IMR-90 (cell line): Measurements from ENCODE around the gene PLBD2. TPM values are rescaled to one million over a fixed set of nuclear protein-coding genes. Genes with fewer than 3 reads are reported as not detected.

ENCODE experiments used
- ATAC-seq: fragments of 200-7000 bp; cut with Tn5 transposase; 2 replicates; pipeline ENCODE4 v1.9.1; 2020; ENCODE audit warnings: low read depth, mild to moderate bottlenecking, moderate library complexity
- BruUV-seq: library from RNA; stranded (reverse); fragments of 400-500 nt; replicated peaks from 2 replicates; lab custom pipeline; 2021; lab: Mats Ljungman, UMichigan
- CTCF ChIA-PET: fragments of 300-600 bp; formaldehyde crosslinking; extraction: SDS; loops from one replicate; lab custom pipeline; 2021; ENCODE audit warnings: antibody characterized with exemption; lab: Yijun Ruan, JAX
- POLR2A ChIA-PET: fragments of 300-600 bp; sonication (Branson Sonifier 250); formaldehyde crosslinking; loops from one replicate; lab custom pipeline; 2022; ENCODE audit warnings: antibody characterized with exemption; ENCODE audit not compliant: unreplicated experiment; lab: Charles Lee
- DNase-seq: peaks from one replicate; pipeline ENCODE4 v3.0.0; 2013
- H2AFZ ChIP-seq: replicated peaks from 2 replicates; pipeline ENCODE3; 2013; ENCODE audit warnings: low read length, mild to moderate bottlenecking; ENCODE audit not compliant: poor library complexity
- H2AK5ac ChIP-seq: 2 replicates; pipeline ENCODE4 v1.6.1; 2013; ENCODE audit warnings: low read depth, low read length, inconsistent platforms
- H2AK9ac ChIP-seq: replicated peaks from 2 replicates; pipeline ENCODE3; 2013; ENCODE audit warnings: mild to moderate bottlenecking, low read depth, low read length, moderate library complexity; ENCODE audit not compliant: poor library complexity
- H2BK120ac ChIP-seq: 2 replicates; pipeline ENCODE4 v1.6.1; 2013; ENCODE audit warnings: low read depth, low read length, inconsistent platforms
- H2BK15ac ChIP-seq: 3 replicates; pipeline ENCODE4 v1.6.1; 2013; ENCODE audit warnings: low read depth, low read length, inconsistent platforms
- H2BK20ac ChIP-seq: 2 replicates; pipeline ENCODE4 v1.6.1; 2013; ENCODE audit warnings: low read depth, mild to moderate bottlenecking, inconsistent platforms, low read length, moderate library complexity
- H2BK5ac ChIP-seq: 2 replicates; pipeline ENCODE4 v1.6.1; 2013; ENCODE audit warnings: mild to moderate bottlenecking, low read depth, low read length, inconsistent platforms; ENCODE audit not compliant: poor library complexity, severe bottlenecking
- H3K14ac ChIP-seq: replicated peaks from 2 replicates; pipeline ENCODE4 v1.6.1; 2013; ENCODE audit warnings: low read depth, low read length, inconsistent platforms
- H3K18ac ChIP-seq: 2 replicates; pipeline ENCODE4 v1.6.1; 2013; ENCODE audit warnings: low read depth, low read length, control low read depth
- H3K23ac ChIP-seq: 2 replicates; pipeline ENCODE4 v1.6.1; 2013; ENCODE audit warnings: low read depth, low read length, inconsistent platforms
- H3K27ac ChIP-seq: 2 replicates; pipeline ENCODE4 v1.5.1; 2013; ENCODE audit warnings: mild to moderate bottlenecking, control low read depth, low read length; ENCODE audit not compliant: insufficient read depth
- H3K27me3 ChIP-seq: 2 replicates; pipeline ENCODE4 v1.6.1; 2013; ENCODE audit warnings: low read length; ENCODE audit not compliant: control insufficient read depth, insufficient read depth
- H3K36me3 ChIP-seq: 2 replicates; pipeline ENCODE4 v1.6.1; 2013; ENCODE audit warnings: low read length, mixed read lengths; ENCODE audit not compliant: control insufficient read depth, insufficient read depth
- H3K4ac ChIP-seq: 2 replicates; pipeline ENCODE4 v1.6.1; 2013; ENCODE audit warnings: low read depth, low read length, inconsistent platforms
- H3K4me1 ChIP-seq: 2 replicates; pipeline ENCODE4 v1.6.1; 2013; ENCODE audit warnings: low read length, mixed read lengths; ENCODE audit not compliant: control insufficient read depth, insufficient read depth
- H3K4me2 ChIP-seq: 2 replicates; pipeline ENCODE4 v1.6.1; 2013; ENCODE audit warnings: low read depth, mild to moderate bottlenecking, control low read depth, low read length, moderate library complexity
- H3K4me3 ChIP-seq: 2 replicates; pipeline ENCODE4 v1.5.1; 2013; ENCODE audit warnings: low read depth, mild to moderate bottlenecking, control low read depth, low read length, moderate library complexity; ENCODE audit not compliant: insufficient read depth
- H3K56ac ChIP-seq: 2 replicates; pipeline ENCODE4 v1.6.1; 2013; ENCODE audit warnings: low read length, inconsistent platforms; ENCODE audit not compliant: insufficient read depth; ENCODE audit errors: extremely low read depth
- H3K79me1 ChIP-seq, 2 experiments: 2 replicates each; pipeline ENCODE4 v1.6.1; 2013; ENCODE audit warnings: low read length in 2 of 2, inconsistent platforms in 1 of 2, low read depth in 1 of 2
- H3K9ac ChIP-seq: 2 replicates; pipeline ENCODE4 v1.6.1; 2013; ENCODE audit warnings: low read depth, low read length, control low read depth
- H3K9me1 ChIP-seq: 2 replicates; pipeline ENCODE4 v1.6.1; 2013; ENCODE audit warnings: low read length, inconsistent platforms; ENCODE audit not compliant: insufficient read depth
- H3K9me3 ChIP-seq: 2 replicates; pipeline ENCODE4 v1.6.1; 2013; ENCODE audit warnings: low read length; ENCODE audit not compliant: control insufficient read depth, insufficient read depth
- H4K20me1 ChIP-seq: 2 replicates; pipeline ENCODE4 v1.6.1; 2013; ENCODE audit warnings: low read length, inconsistent platforms; ENCODE audit not compliant: insufficient read depth
- H4K5ac ChIP-seq: 2 replicates; pipeline ENCODE4 v1.6.1; 2013; ENCODE audit warnings: mild to moderate bottlenecking, low read depth, low read length, control low read depth
- H4K8ac ChIP-seq, 2 experiments: 2 replicates each; pipeline ENCODE4 v1.6.1; 2013; ENCODE audit warnings: low read depth in 2 of 2, low read length in 2 of 2, control low read depth in 1 of 2, inconsistent platforms in 1 of 2
- H4K91ac ChIP-seq: 2 replicates; pipeline ENCODE4 v1.6.1; 2013; ENCODE audit warnings: low read depth, low read length, inconsistent platforms; ENCODE audit not compliant: insufficient read depth
- CEBPB ChIP-seq: IDR thresholded peaks from 2 replicates; pipeline ENCODE4 v1.6.1; 2012; ENCODE audit warnings: low read depth, low read length, improper control_type of control experiment
- CTCF ChIP-seq: conservative IDR thresholded peaks from 2 replicates; pipeline ENCODE4 v1.5.1; 2012; ENCODE audit warnings: mild to moderate bottlenecking, low read depth, low read length, improper control_type of control experiment
- FOS ChIP-seq: fragments of 150-350 bp; IDR thresholded peaks from 2 replicates; pipeline ENCODE4 v1.6.1; 2016; ENCODE audit warnings: low read depth, low read length
- SMC3 ChIP-seq: fragments of 150-350 bp; IDR thresholded peaks from 2 replicates; pipeline ENCODE4 v1.6.1; 2016; ENCODE audit warnings: low read depth, mild to moderate bottlenecking, antibody characterized with exemption, low read length, moderate library complexity
- USF2 ChIP-seq: fragments of 150-350 bp; IDR thresholded peaks from 2 replicates; pipeline ENCODE4 v1.6.1; 2017; ENCODE audit warnings: mild to moderate bottlenecking, antibody characterized with exemption, low read length, low read depth
- WGBS, 2 experiments: methylation state at CpG; one replicate each; pipeline versions ENCODE4 v1.1.5 to v1.1.7; 2013; ENCODE audit warnings: missing lambda C conversion rate in 2 of 2; ENCODE audit not compliant: insufficient read length in 1 of 2; ENCODE audit errors: extremely low coverage in 2 of 2; 5-methylcytosine and 5-hydroxymethylcytosine counted together
- dilution Hi-C: fragments of 300-500 bp; cut with HindIII; formaldehyde crosslinking; loops from one replicate; pipeline ENCODE4 v1.14.3; 2018; ENCODE audit warnings: low sequenced_read_pairs; ENCODE audit not compliant: unreplicated experiment
- in situ Hi-C: fragments of 300-500 bp; cut with MboI; formaldehyde crosslinking; loops from 3 replicates; pipeline ENCODE4 v1.14.3; 2019; ENCODE audit warnings: low sequenced_read_pairs, inconsistent platforms, mixed read lengths
- intact Hi-C: fragments of 100-400 bp; cut with micrococcal nuclease; formaldehyde crosslinking; loops from 2 replicates; pipeline ENCODE4 v1.10.0; 2022
- polyA plus RNA-seq, 3 experiments: library from polyadenylated mRNA; depleted of rRNA; stranded (reverse); fragments of >200 nt; gene quantifications; 2 replicates each; pipeline ENCODE4 v1.2.3, GENCODE V29; 2012; ENCODE audit warnings: low replicate concordance in 1 of 3
- total RNA-seq: library from RNA; depleted of rRNA; stranded (reverse); fragments of >200 nt; gene quantifications from 2 replicates; pipeline ENCODE4 v1.2.3, GENCODE V29; 2012

PLBD2 gene
- total and polyA plus RNA-seq, 2 of the 4 experiments (the other 2 are of a cell fraction): 7.3 to 44.5 TPM

- TF ChIP-seq SMC3 (no peak), USF2 (peak; percentile 94), FOS (no peak)
These were observed at the start of gene PLBD2 (continued) for GRCh38 chr12:113358381-113359132.

GRCh38 chr12:113310489-113310888, 47.9 kb upstream of the PLBD2 start:
- POLR2A ChIA-PET: no interaction called here
- Histone ChIP-seq H3K27me3 (no peaks in the 10 kb centered on the region), H2AFZ (no peak overlapping the region), H3K9me3 (no peaks in the 10 kb centered on the region), H3K4me1 (peaks cover 2% of the 10 kb centered on the region; the same call in 1 of the 2 replicates), H2AK9ac (no peak overlapping the region), H4K5ac (no peak overlapping the region), H3K9me1 (peaks cover 4% of the 10 kb centered on the region), H3K56ac (no peak overlapping the region), H2BK120ac (no peak overlapping the region), H3K4me3 (no peak overlapping the region), H4K20me1 (no peaks in the 10 kb centered on the region; the same call in 1 of the 2 replicates), H2BK15ac (no peak overlapping the region), H3K23ac (no peak overlapping the region), H3K36me3 (peaks cover 9% of the 10 kb centered on the region; the same call in 1 of the 2 replicates), H3K14ac (no peak overlapping the region), H2BK5ac (no peak overlapping the region), H4K91ac (no peak overlapping the region), H4K8ac (no peak overlapping the region), H2AK5ac (no peak overlapping the region), H3K4me2 (no peak overlapping the region), H3K18ac (no peak overlapping the region), H3K79me1 (no peaks in the 10 kb centered on the region), H3K27ac (no peak overlapping the region), H2BK20ac (no peak overlapping the region), H3K9ac (no peak overlapping the region), H3K4ac (no peak overlapping the region)
- TF ChIP-seq CEBPB (no peak), CTCF (0 out of 2 replicates have a peak, but pooled peaks have one; percentile 1)
- dilution Hi-C loops (no loop called here), in situ Hi-C loops (loop anchor here (10.0 kb wide), 1 partner anchor 604 kb away; no protein-coding TSS in a partner anchor), intact Hi-C loops (no loop called here)
- WGBS, 2 experiments: no CpG with 5 or more reads among the region's 1 CpG
- CTCF ChIA-PET: interaction anchor here (0.9 to 1.1 kb wide), 2 partner anchors 8 to 112 kb away, joined by 3 read pairs; partner anchors contain the start of gene SDSL
- ATAC-seq (no peak), DNase-seq (no peak)
- BruUV-seq: no TSS peak
